ENCODE measurements around the gene CENPT.

The CENPT gene

DNA sequence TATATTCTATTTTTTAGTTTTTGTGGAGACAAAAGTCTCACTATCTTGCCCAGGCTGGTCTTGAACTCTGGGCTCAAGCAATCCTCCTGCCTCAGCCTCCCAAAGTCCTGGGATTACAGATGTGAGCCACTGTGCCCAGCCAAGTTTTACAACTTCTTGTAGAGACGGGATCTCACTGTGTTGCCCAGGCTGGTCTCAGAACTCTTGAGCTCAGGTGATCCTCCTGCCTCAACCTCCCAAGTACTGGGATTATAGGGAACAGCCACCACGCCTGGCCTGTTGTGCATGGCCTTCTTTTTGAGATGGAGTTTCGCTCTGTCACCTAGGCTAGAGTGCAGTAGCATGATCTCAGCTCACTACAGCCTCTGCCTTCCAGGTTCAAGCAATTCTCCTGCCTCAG lies 6.2 kb upstream of the CENPT start:
- H3K4me3 ChIP-seq (replicated peaks in 1 of 2; ENCODE audit: low read depth in 2 of 2, low read length in 2 of 2): no peak overlapping the region
- no peak for DNase-seq (ENCODE audit: low read depth in 2 of 2)

DNA sequence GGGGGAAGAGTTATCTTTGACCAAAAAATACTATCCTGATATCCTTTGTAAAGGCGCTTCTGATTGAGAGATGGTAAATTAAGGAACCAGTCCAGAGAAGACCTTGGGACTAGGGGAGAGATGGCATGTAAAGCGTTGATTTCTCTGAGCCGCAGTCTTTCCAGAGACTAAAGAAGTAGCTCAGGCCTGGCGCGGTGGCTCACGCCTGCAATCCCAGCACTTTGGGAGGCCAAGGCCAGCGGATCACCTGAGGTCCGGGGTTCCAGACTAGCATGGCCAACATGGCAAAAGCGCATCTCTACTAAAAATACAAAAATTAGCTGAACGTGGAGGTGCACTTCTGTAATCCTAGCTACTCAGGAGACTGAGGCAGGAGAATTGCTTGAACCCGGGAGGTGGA lies 625 bp upstream of the CENPT start:
- peak overlapping the region; percentile 92 to 95 for H3K4me3 ChIP-seq (replicated peaks in 1 of 2; ENCODE audit: low read depth in 2 of 2, low read length in 2 of 2)
- no peak for DNase-seq (ENCODE audit: low read depth in 2 of 2)
- TF ChIP-seq, protein P1, sequence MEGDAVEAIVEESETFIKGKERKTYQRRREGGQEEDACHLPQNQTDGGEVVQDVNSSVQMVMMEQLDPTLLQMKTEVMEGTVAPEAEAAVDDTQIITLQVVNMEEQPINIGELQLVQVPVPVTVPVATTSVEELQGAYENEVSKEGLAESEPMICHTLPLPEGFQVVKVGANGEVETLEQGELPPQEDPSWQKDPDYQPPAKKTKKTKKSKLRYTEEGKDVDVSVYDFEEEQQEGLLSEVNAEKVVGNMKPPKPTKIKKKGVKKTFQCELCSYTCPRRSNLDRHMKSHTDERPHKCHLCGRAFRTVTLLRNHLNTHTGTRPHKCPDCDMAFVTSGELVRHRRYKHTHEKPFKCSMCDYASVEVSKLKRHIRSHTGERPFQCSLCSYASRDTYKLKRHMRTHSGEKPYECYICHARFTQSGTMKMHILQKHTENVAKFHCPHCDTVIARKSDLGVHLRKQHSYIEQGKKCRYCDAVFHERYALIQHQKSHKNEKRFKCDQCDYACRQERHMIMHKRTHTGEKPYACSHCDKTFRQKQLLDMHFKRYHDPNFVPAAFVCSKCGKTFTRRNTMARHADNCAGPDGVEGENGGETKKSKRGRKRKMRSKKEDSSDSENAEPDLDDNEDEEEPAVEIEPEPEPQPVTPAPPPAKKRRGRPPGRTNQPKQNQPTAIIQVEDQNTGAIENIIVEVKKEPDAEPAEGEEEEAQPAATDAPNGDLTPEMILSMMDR (IDR thresholded peaks at IDR 0.05; ENCODE audit: low read depth, low read length): no peak

More for the DNA sequence above, 6.2 kb upstream of the CENPT start:
- TF ChIP-seq, protein P1 (IDR thresholded peaks at IDR 0.05; ENCODE audit: low read depth, low read length): no peak

- TF ChIP-seq, protein P1 (IDR thresholded peaks at IDR 0.05; ENCODE audit: low read depth, low read length): no peak
- H3K4me3 ChIP-seq (replicated peaks in 1 of 2; ENCODE audit: low read depth in 2 of 2, low read length in 2 of 2): peak within 1 kb of the TSS; percentile 92 to 95
These were observed 1.0 kb downstream of the CENPT start, which contains the start of gene NUTF2 for GRCh38 chr16:67846320-67847063. Gene NUTF2, plus strand, starts transcription at chr16:67846933. Its CDS starts 18,198 bp downstream, at chr16:67865131.

DNA sequence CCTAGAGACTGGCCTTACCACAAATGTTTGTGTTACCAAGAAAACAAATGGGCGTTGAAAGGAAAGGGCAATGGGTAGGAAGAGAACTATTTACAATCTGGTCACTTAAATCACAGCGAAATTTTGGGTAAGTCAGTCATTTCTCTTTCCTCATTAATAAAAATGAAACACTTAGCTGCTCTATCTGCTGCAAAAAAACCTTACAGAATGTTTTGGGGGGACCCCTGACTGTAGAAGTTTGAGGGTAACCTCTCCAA lies 1.5 kb downstream of the CENPT start:
- no peak for DNase-seq (ENCODE audit: low read depth in 2 of 2)
- peak overlapping the region; percentile 92 to 95 for H3K4me3 ChIP-seq (replicated peaks in 1 of 2; ENCODE audit: low read depth in 2 of 2, low read length in 2 of 2)
- TF ChIP-seq, protein P1 (IDR thresholded peaks at IDR 0.05; ENCODE audit: low read depth, low read length): no peak

More at GRCh38 chr16:67846320-67847063, 1.0 kb downstream of the CENPT start, which contains the start of gene NUTF2:
- peak; percentile 93 to 96 for DNase-seq (ENCODE audit: low read depth in 2 of 2)

GRCh38 chr16:67845291-67846062 lies 2.0 kb downstream of the CENPT start:
- no peak for DNase-seq (ENCODE audit: low read depth in 2 of 2)
- TF ChIP-seq, protein P1 (IDR thresholded peaks at IDR 0.05; ENCODE audit: low read depth, low read length): no peak
- H3K4me3 ChIP-seq (replicated peaks in 1 of 2; ENCODE audit: low read depth in 2 of 2, low read length in 2 of 2): peak overlapping the region; percentile 92 to 95

GRCh38 chr16:67844497-67844896 lies 3.0 kb downstream of the CENPT start:
- H3K4me3 ChIP-seq (replicated peaks in 1 of 2; ENCODE audit: low read depth in 2 of 2, low read length in 2 of 2): no peak overlapping the region
- DNase-seq (ENCODE audit: low read depth in 2 of 2): peak; percentile 31 to 58
- TF ChIP-seq, protein P1 (IDR thresholded peaks at IDR 0.05; ENCODE audit: low read depth, low read length): peak; percentile 46
